22Rv1 (cell line): ENCODE results near the gene MAN1B1.

Source experiments
- CTCF ChIP-seq: fragments of 450-650 bp; IDR thresholded peaks from 2 replicates; pipeline ENCODE4 v1.5.1; 2017; ENCODE audit warnings: mild to moderate bottlenecking
- ZFX ChIP-seq: fragments of 450-650 bp; IDR thresholded peaks from 2 replicates; pipeline ENCODE4 v1.6.1; 2017; ENCODE audit warnings: antibody characterized with exemption, borderline replicate concordance

DNA sequence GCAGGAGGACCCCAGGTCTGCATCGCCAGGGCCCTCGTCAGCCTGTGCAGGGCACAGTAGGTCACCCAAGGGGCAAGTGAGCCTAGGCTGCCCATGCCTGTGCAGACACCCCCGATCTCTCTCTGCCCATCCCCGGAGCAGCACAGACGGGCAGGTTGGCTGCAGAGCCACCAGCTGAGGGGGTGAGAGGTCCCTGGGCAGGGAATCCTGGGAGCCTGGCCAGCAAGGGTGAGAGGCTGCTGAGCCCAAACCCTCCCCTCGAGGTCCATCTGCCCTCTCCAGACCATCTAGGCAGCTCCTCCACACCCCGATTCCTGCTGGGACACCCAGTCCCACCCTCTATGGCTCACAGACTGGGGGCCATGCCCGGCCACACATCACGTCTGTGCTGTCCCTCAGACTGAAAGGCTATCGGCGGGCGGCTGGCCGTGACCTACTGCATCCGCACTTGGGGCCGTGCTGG lies 30.5 kb downstream of the MAN1B1 start:
- TF ChIP-seq CTCF, result no peak
- TF ChIP-seq ZFX, result no peak
